ENCODE results near the gene LKAAEAR1.
"Not testable (repeated sequence)": the region's sequence is repeated elsewhere in the genome, so short reads cannot be mapped to it uniquely, and the experiment has no call there.

LKAAEAR1 gene

GRCh38 chr20:64083804-64084684, at the start of gene LKAAEAR1:
Gene LKAAEAR1, minus strand, starts transcription at chr20:64084398. Its CDS starts 179 bp downstream, at chr20:64084219.
- DNase-seq (ENCODE audit: low read depth): no peak
- peak within 1 kb of the TSS; percentile 28 for H3K4me3 ChIP-seq (ENCODE audit: control insufficient read depth, low read depth, low read length)
- TF ChIP-seq CTCF (IDR thresholded peaks at IDR 0.05; ENCODE audit: control insufficient read depth, insufficient read depth, low read depth, low read length, missing control alignments): no peak

- no peak for DNase-seq (ENCODE audit: low read depth)
- no peak overlapping the region for H3K4me3 ChIP-seq (ENCODE audit: control insufficient read depth, low read depth, low read length)
- TF ChIP-seq CTCF (IDR thresholded peaks at IDR 0.05; ENCODE audit: control insufficient read depth, insufficient read depth, low read depth, low read length, missing control alignments): peak; percentile 36
These were observed 47.2 kb upstream of the LKAAEAR1 start for GRCh38 chr20:64131406-64131805.

GRCh38 chr20:64130876-64131275, 46.7 kb upstream of the LKAAEAR1 start:
- H3K4me3 ChIP-seq (ENCODE audit: control insufficient read depth, low read depth, low read length): no peak overlapping the region
- no peak for TF ChIP-seq CTCF (IDR thresholded peaks at IDR 0.05; ENCODE audit: control insufficient read depth, insufficient read depth, low read depth, low read length, missing control alignments)
- no peak for DNase-seq (ENCODE audit: low read depth)

GRCh38 chr20:64130271-64130670, 46.1 kb upstream of the LKAAEAR1 start:
- TF ChIP-seq CTCF (IDR thresholded peaks at IDR 0.05; ENCODE audit: control insufficient read depth, insufficient read depth, low read depth, low read length, missing control alignments): no peak
- no peak for DNase-seq (ENCODE audit: low read depth)
- no peak overlapping the region for H3K4me3 ChIP-seq (ENCODE audit: control insufficient read depth, low read depth, low read length)

- no peak for DNase-seq (ENCODE audit: low read depth)
- H3K4me3 ChIP-seq (ENCODE audit: control insufficient read depth, low read depth, low read length): no peak overlapping the region
- no peak for TF ChIP-seq CTCF (IDR thresholded peaks at IDR 0.05; ENCODE audit: control insufficient read depth, insufficient read depth, low read depth, low read length, missing control alignments)
These were observed 45.1 kb upstream of the LKAAEAR1 start for GRCh38 chr20:64129146-64129782.

- not testable (repeated sequence) for H3K4me3 ChIP-seq (ENCODE audit: control insufficient read depth, low read depth, low read length); DNase-seq (ENCODE audit: low read depth)
These were observed 39.3 kb upstream of the LKAAEAR1 start for GRCh38 chr20:64123517-64123916.

GRCh38 chr20:64122927-64123326, 38.7 kb upstream of the LKAAEAR1 start:
- DNase-seq (ENCODE audit: low read depth); H3K4me3 ChIP-seq (ENCODE audit: control insufficient read depth, low read depth, low read length): not testable (repeated sequence)
